ENCODE results near the gene FBXL17. TPM values are rescaled to one million over a fixed set of nuclear protein-coding genes. Genes with fewer than 3 reads are reported as not detected.

FBXL17 gene
- total RNA-seq, 1 experiment from 2014 or later: 3.5 TPM

DNA sequence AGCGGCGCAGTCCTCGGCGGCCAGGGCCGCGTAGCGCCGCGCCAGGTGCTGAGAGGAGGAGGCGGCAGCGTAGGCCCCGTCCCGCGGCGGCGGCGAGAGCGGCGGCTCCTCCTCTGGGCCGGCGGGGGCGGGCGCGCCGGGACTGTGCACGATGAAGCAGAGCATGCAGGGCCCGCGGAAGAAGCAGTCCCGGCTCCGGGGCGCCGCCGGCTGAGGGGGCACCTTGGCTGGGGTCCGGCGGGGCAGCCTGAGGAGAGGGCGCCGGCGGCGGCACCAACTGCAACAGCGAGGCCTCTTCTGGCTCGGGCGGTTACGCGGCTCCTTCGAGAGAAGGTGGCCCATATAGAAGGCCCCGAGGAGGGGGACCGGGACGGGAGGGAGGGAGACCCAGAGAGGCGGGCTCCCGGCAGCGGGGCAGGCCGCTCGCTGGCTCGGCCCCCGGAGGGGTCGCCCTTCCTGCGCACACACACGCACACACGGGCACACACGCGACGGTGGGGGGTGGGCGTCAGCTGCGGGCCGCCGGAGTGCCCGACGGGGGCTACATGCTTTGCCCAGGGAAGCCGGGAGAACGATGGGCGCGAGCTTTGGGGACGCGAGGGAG lies 446 bp downstream of the FBXL17 start:
- no peaks in the 10 kb centered on the region for H3K27me3 Mint-ChIP-seq (ENCODE audit: low read depth)
- 0 out of 2 replicates have a peak, but pooled peaks cover 2% of the 10 kb centered on the region for H3K9me3 Mint-ChIP-seq
- ChIA-PET CTCF (interaction anchor here (0.7 to 1.6 kb wide), 4 partner anchors 36 to 845 kb away, joined by 3 to 9 read pairs (median 3); no protein-coding TSS in a partner anchor), POLR2A (interaction anchor here (0.8 to 1.3 kb wide), 5 partner anchors 15 to 1029 kb away, joined by 3 to 6 read pairs (median 4); partner anchors contain the start of gene PJA2)
- peak overlapping the region; percentile 66 for H3K4me3 Mint-ChIP-seq
- peaks cover 20% of the 10 kb centered on the region for H3K4me1 Mint-ChIP-seq
- DNase-seq (ENCODE audit: low spot score) (peak; percentile 64), ATAC-seq (peak; percentile 43)
- H3K36me3 Mint-ChIP-seq: 0 out of 2 replicates have a peak, but pooled peaks cover 2% of the 10 kb centered on the region
- no peak overlapping the region for H3K27ac Mint-ChIP-seq
- TF ChIP-seq, protein P1, sequence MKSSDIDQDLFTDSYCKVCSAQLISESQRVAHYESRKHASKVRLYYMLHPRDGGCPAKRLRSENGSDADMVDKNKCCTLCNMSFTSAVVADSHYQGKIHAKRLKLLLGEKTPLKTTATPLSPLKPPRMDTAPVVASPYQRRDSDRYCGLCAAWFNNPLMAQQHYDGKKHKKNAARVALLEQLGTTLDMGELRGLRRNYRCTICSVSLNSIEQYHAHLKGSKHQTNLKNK (CRISPR knock-in tag; IDR thresholded peaks at IDR 0.05): no peak
- TF ChIP-seq, protein P2, sequence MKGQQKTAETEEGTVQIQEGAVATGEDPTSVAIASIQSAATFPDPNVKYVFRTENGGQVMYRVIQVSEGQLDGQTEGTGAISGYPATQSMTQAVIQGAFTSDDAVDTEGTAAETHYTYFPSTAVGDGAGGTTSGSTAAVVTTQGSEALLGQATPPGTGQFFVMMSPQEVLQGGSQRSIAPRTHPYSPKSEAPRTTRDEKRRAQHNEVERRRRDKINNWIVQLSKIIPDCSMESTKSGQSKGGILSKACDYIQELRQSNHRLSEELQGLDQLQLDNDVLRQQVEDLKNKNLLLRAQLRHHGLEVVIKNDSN (CRISPR knock-in tag; IDR thresholded peaks at IDR 0.05): 0 out of 2 replicates have a peak, but pooled peaks have one; percentile 39
- TF ChIP-seq, protein P3, sequence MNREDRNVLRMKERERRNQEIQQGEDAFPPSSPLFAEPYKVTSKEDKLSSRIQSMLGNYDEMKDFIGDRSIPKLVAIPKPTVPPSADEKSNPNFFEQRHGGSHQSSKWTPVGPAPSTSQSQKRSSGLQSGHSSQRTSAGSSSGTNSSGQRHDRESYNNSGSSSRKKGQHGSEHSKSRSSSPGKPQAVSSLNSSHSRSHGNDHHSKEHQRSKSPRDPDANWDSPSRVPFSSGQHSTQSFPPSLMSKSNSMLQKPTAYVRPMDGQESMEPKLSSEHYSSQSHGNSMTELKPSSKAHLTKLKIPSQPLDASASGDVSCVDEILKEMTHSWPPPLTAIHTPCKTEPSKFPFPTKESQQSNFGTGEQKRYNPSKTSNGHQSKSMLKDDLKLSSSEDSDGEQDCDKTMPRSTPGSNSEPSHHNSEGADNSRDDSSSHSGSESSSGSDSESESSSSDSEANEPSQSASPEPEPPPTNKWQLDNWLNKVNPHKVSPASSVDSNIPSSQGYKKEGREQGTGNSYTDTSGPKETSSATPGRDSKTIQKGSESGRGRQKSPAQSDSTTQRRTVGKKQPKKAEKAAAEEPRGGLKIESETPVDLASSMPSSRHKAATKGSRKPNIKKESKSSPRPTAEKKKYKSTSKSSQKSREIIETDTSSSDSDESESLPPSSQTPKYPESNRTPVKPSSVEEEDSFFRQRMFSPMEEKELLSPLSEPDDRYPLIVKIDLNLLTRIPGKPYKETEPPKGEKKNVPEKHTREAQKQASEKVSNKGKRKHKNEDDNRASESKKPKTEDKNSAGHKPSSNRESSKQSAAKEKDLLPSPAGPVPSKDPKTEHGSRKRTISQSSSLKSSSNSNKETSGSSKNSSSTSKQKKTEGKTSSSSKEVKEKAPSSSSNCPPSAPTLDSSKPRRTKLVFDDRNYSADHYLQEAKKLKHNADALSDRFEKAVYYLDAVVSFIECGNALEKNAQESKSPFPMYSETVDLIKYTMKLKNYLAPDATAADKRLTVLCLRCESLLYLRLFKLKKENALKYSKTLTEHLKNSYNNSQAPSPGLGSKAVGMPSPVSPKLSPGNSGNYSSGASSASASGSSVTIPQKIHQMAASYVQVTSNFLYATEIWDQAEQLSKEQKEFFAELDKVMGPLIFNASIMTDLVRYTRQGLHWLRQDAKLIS (CRISPR knock-in tag; IDR thresholded peaks at IDR 0.05; ENCODE audit: borderline replicate concordance): no peak
- TF ChIP-seq, protein P4, sequence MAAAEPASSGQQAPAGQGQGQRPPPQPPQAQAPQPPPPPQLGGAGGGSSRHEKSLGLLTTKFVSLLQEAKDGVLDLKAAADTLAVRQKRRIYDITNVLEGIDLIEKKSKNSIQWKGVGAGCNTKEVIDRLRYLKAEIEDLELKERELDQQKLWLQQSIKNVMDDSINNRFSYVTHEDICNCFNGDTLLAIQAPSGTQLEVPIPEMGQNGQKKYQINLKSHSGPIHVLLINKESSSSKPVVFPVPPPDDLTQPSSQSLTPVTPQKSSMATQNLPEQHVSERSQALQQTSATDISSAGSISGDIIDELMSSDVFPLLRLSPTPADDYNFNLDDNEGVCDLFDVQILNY (CRISPR knock-in tag; IDR thresholded peaks at IDR 0.05): 0 out of 2 replicates have a peak, but pooled peaks have one; percentile 2
- TF ChIP-seq NFATC4 (CRISPR knock-in tag; IDR thresholded peaks at IDR 0.05) (0 out of 2 replicates have a peak, but pooled peaks have one; percentile 34), FOXK1 (CRISPR knock-in tag; IDR thresholded peaks at IDR 0.05) (no peak; the same call in 1 of the 2 replicates), CBFB (CRISPR knock-in tag; IDR thresholded peaks at IDR 0.05; ENCODE audit: low read depth) (0 out of 2 replicates have a peak, but pooled peaks have one; percentile 29), ZNF263 (CRISPR knock-in tag; IDR thresholded peaks at IDR 0.05; ENCODE audit: low read depth) (no peak), ZNF138 (CRISPR knock-in tag; conservative IDR thresholded peaks at IDR 0.05) (peak; percentile 92), KAT7 (CRISPR knock-in tag; IDR thresholded peaks at IDR 0.05; ENCODE audit: borderline replicate concordance) (peak; percentile 66), ZBTB21 (CRISPR knock-in tag; IDR thresholded peaks at IDR 0.05; ENCODE audit: borderline replicate concordance) (peak; percentile 57; the same call in 1 of the 2 replicates), ETV6 (CRISPR knock-in tag; IDR thresholded peaks at IDR 0.05) (no peak; the same call in 1 of the 2 replicates), JUN (CRISPR knock-in tag; IDR thresholded peaks at IDR 0.05) (0 out of 2 replicates have a peak, but pooled peaks have one; percentile 18), TP53 (CRISPR knock-in tag; IDR thresholded peaks at IDR 0.05) (peak; percentile 27)
- TF ChIP-seq, protein P5, sequence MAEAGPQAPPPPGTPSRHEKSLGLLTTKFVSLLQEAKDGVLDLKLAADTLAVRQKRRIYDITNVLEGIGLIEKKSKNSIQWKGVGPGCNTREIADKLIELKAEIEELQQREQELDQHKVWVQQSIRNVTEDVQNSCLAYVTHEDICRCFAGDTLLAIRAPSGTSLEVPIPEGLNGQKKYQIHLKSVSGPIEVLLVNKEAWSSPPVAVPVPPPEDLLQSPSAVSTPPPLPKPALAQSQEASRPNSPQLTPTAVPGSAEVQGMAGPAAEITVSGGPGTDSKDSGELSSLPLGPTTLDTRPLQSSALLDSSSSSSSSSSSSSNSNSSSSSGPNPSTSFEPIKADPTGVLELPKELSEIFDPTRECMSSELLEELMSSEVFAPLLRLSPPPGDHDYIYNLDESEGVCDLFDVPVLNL (CRISPR knock-in tag; IDR thresholded peaks at IDR 0.05; ENCODE audit: borderline replicate concordance, low read depth): peak; percentile 40; the same call in 1 of the 2 replicates
- TF ChIP-seq, protein P6, sequence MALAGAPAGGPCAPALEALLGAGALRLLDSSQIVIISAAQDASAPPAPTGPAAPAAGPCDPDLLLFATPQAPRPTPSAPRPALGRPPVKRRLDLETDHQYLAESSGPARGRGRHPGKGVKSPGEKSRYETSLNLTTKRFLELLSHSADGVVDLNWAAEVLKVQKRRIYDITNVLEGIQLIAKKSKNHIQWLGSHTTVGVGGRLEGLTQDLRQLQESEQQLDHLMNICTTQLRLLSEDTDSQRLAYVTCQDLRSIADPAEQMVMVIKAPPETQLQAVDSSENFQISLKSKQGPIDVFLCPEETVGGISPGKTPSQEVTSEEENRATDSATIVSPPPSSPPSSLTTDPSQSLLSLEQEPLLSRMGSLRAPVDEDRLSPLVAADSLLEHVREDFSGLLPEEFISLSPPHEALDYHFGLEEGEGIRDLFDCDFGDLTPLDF (CRISPR knock-in tag; IDR thresholded peaks at IDR 0.05): no peak
- TF ChIP-seq, protein P7, sequence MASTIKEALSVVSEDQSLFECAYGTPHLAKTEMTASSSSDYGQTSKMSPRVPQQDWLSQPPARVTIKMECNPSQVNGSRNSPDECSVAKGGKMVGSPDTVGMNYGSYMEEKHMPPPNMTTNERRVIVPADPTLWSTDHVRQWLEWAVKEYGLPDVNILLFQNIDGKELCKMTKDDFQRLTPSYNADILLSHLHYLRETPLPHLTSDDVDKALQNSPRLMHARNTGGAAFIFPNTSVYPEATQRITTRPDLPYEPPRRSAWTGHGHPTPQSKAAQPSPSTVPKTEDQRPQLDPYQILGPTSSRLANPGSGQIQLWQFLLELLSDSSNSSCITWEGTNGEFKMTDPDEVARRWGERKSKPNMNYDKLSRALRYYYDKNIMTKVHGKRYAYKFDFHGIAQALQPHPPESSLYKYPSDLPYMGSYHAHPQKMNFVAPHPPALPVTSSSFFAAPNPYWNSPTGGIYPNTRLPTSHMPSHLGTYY (CRISPR knock-in tag; IDR thresholded peaks at IDR 0.05): no peak
- TF ChIP-seq, protein P8, sequence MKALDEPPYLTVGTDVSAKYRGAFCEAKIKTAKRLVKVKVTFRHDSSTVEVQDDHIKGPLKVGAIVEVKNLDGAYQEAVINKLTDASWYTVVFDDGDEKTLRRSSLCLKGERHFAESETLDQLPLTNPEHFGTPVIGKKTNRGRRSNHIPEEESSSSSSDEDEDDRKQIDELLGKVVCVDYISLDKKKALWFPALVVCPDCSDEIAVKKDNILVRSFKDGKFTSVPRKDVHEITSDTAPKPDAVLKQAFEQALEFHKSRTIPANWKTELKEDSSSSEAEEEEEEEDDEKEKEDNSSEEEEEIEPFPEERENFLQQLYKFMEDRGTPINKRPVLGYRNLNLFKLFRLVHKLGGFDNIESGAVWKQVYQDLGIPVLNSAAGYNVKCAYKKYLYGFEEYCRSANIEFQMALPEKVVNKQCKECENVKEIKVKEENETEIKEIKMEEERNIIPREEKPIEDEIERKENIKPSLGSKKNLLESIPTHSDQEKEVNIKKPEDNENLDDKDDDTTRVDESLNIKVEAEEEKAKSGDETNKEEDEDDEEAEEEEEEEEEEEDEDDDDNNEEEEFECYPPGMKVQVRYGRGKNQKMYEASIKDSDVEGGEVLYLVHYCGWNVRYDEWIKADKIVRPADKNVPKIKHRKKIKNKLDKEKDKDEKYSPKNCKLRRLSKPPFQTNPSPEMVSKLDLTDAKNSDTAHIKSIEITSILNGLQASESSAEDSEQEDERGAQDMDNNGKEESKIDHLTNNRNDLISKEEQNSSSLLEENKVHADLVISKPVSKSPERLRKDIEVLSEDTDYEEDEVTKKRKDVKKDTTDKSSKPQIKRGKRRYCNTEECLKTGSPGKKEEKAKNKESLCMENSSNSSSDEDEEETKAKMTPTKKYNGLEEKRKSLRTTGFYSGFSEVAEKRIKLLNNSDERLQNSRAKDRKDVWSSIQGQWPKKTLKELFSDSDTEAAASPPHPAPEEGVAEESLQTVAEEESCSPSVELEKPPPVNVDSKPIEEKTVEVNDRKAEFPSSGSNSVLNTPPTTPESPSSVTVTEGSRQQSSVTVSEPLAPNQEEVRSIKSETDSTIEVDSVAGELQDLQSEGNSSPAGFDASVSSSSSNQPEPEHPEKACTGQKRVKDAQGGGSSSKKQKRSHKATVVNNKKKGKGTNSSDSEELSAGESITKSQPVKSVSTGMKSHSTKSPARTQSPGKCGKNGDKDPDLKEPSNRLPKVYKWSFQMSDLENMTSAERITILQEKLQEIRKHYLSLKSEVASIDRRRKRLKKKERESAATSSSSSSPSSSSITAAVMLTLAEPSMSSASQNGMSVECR (CRISPR knock-in tag; IDR thresholded peaks at IDR 0.05; ENCODE audit: borderline replicate concordance): peak; percentile 48; the same call in 1 of the 2 replicates
- TF ChIP-seq, protein P9, sequence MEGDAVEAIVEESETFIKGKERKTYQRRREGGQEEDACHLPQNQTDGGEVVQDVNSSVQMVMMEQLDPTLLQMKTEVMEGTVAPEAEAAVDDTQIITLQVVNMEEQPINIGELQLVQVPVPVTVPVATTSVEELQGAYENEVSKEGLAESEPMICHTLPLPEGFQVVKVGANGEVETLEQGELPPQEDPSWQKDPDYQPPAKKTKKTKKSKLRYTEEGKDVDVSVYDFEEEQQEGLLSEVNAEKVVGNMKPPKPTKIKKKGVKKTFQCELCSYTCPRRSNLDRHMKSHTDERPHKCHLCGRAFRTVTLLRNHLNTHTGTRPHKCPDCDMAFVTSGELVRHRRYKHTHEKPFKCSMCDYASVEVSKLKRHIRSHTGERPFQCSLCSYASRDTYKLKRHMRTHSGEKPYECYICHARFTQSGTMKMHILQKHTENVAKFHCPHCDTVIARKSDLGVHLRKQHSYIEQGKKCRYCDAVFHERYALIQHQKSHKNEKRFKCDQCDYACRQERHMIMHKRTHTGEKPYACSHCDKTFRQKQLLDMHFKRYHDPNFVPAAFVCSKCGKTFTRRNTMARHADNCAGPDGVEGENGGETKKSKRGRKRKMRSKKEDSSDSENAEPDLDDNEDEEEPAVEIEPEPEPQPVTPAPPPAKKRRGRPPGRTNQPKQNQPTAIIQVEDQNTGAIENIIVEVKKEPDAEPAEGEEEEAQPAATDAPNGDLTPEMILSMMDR (IDR thresholded peaks at IDR 0.05): no peak

Data from WTC11 (cell line).